HL-60 (cell line): ENCODE measurements around the gene PTPA.

Experiments
- CTCF ChIP-seq: IDR thresholded peaks from one replicate; pipeline ENCODE4 v1.5.1; 2011; ENCODE audit warnings: low read length, control low read depth, inconsistent platforms; ENCODE audit not compliant: insufficient read depth
- REST ChIP-seq: IDR thresholded peaks from 2 replicates; pipeline ENCODE4 v1.6.1; 2012; ENCODE audit warnings: low read depth; ENCODE audit not compliant: insufficient replicate concordance

GRCh38 chr9:129104051-129104450, 7.2 kb upstream of the PTPA start:
- TF ChIP-seq CTCF = no peak
- no peak for TF ChIP-seq REST
